NCI-H146 treated with DMSO at 0.1 percent for 48 hours (cell line): ENCODE measurements around the gene MAP4K4.

Experiments
- DNase-seq: peaks from one replicate; lab custom pipeline; 2025; ENCODE audit not compliant: unreplicated experiment; lab: John Stamatoyannopoulos, UW

The MAP4K4 gene

GRCh38 chr2:101788995-101789970 lies 91.8 kb downstream of the MAP4K4 start:
- DNase-seq = no peak

GRCh38 chr2:101790416-101790815 lies 92.9 kb downstream of the MAP4K4 start:
- no peak for DNase-seq

DNA sequence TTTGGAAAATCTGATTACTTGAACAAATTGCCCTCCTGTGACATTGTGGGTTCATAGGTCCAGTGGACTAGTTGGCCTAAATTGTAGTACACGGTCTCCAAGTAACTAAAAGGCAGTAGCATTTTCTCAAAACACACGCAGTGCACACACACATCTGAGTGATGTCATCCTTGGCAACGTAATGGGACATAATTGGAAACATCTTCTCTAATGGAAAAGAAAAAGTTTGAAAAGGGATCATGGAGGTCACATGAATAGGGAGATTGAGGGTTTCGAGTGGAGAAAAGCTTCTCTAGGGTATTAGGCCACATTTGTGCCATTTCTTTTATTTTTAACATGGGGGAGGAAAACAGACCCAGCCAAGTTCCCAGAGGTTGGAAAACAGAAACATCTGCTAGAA lies 93.3 kb downstream of the MAP4K4 start:
- DNase-seq = no peak

GRCh38 chr2:101792208-101792607 lies 94.7 kb downstream of the MAP4K4 start:
- DNase-seq = no peak

- DNase-seq = no peak
These were observed 95.9 kb downstream of the MAP4K4 start for GRCh38 chr2:101793277-101793969.

GRCh38 chr2:101794141-101794540 lies 96.6 kb downstream of the MAP4K4 start:
- DNase-seq = no peak

DNA sequence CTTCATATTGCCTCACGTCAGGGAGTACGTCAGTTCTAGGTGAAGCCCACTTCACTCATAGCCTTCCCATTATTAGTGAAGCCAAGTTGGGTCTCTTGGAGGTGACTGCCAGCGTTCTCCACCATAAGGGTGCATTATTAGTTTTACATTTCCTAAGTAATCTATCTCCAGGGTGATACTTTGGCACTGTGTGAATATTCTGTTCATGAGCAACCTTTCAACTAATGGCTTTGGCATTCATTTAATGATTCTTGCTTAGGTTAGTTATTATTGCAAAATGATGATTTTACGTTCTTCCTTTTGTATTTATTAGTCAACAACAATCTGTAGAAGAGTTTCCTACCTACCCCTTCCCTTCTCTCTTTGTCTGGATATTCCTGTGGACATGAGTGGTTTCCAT lies 97.5 kb downstream of the MAP4K4 start:
- DNase-seq = no peak

DNA sequence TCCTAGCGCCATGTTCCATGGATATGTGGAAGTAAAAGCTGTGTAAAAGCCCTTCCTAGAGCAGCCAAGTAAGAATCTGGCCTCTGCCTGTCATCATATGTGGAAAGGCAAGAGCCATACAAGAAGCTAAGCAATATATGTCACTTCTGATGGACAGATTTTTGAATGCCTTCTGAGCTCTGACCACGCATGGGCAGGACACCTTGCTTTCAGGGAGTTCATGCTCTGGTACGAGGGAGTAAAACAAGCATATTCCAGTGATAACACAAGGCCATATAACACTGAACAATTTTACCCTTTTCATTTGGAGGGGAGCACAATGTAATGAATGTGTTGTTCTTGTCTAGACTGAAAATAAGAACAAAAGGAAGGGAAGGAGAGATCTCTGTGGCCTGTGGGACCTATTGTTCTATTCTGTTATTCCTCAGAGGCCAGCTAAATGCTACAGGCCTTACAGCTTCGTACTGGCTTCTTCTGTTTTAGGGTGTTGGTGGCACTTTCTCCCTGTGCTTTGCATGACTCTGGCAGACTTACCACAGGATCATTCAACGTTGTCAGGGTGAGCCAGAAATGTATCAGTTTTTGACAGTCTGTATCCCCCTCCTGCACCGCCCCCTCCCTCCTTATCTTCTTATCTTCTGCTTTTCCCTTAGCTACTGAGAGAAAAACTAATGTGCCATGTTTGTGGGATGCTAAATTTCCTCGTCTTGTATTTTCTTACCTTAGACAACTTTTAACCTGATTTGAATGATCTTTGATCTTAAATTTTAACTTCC lies 99.5 kb downstream of the MAP4K4 start:
- no peak for DNase-seq

- DNase-seq = no peak
These were observed 104.0 kb downstream of the MAP4K4 start for GRCh38 chr2:101801496-101801895.

GRCh38 chr2:101802329-101802728 lies 104.8 kb downstream of the MAP4K4 start:
- no peak for DNase-seq

DNA sequence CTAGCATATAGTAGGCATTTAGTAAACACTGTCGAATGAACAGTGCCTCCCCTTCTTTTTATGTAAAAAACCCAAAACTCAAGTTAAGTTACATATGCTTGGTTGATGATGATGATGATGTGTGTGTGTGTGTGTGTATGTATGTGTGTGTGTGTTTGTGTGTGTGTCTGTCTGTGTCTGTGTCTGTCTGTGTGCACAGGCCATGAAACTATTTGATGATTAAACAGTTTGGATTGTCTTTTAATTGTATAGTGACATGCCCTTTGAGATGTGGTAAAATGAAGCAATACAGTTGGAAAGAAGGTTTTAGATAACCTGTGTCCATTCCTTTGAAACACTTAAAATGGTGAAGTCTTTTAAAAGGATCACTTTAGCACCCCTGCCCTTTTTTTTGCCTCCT lies 105.6 kb downstream of the MAP4K4 start:
- DNase-seq = no peak

- DNase-seq = no peak
These were observed 106.6 kb downstream of the MAP4K4 start for GRCh38 chr2:101803945-101804696.

GRCh38 chr2:101805152-101806088 lies 107.9 kb downstream of the MAP4K4 start:
- no peak for DNase-seq

GRCh38 chr2:101806123-101806522 lies 108.6 kb downstream of the MAP4K4 start:
- no peak for DNase-seq

- no peak for DNase-seq
These were observed 109.2 kb downstream of the MAP4K4 start for GRCh38 chr2:101806701-101807100.

GRCh38 chr2:101807242-101807641 lies 109.7 kb downstream of the MAP4K4 start:
- no peak for DNase-seq

- no peak for DNase-seq
These were observed 110.6 kb downstream of the MAP4K4 start for GRCh38 chr2:101808006-101808562.

GRCh38 chr2:101809698-101810097 lies 112.2 kb downstream of the MAP4K4 start:
- no peak for DNase-seq
